ENCODE data around the gene WNT9A.
A peak's percentile ranks its signal among the peaks of the same experiment; 100 is the strongest.
"Not testable (repeated sequence)": the region's sequence is repeated elsewhere in the genome, so short reads cannot be mapped to it uniquely, and the experiment has no call there.

The WNT9A gene

GRCh38 chr1:227889047-227889862 lies 58.5 kb downstream of the WNT9A start:
- FAIRE-seq (no peak), DNase-seq (ENCODE audit: insufficient read length, low spot score) (no peak)

- DNase-seq (ENCODE audit: insufficient read length, low spot score): no peak
- no peak for FAIRE-seq
These were observed 59.2 kb downstream of the WNT9A start for GRCh38 chr1:227888404-227889046.

GRCh38 chr1:227887697-227888403 lies 59.9 kb downstream of the WNT9A start:
- DNase-seq (ENCODE audit: insufficient read length, low spot score) (no peak), FAIRE-seq (no peak)

- no peak for FAIRE-seq
- no peak for DNase-seq (ENCODE audit: insufficient read length, low spot score)
These were observed 60.6 kb downstream of the WNT9A start for GRCh38 chr1:227886993-227887696.

- DNase-seq (ENCODE audit: insufficient read length, low spot score) (no peak), FAIRE-seq (no peak)
These were observed 61.2 kb downstream of the WNT9A start for GRCh38 chr1:227886503-227886961.

- FAIRE-seq (no peak), DNase-seq (ENCODE audit: insufficient read length, low spot score) (no peak)
These were observed 61.9 kb downstream of the WNT9A start for GRCh38 chr1:227885648-227886502.

- FAIRE-seq: no peak
- no peak for DNase-seq (ENCODE audit: insufficient read length, low spot score)
These were observed 62.5 kb downstream of the WNT9A start for GRCh38 chr1:227885135-227885647.

GRCh38 chr1:227884370-227885134 lies 63.2 kb downstream of the WNT9A start:
- DNase-seq (ENCODE audit: insufficient read length, low spot score) (no peak), FAIRE-seq (no peak)

- DNase-seq (ENCODE audit: insufficient read length, low spot score): no peak
These were observed 64.0 kb downstream of the WNT9A start for GRCh38 chr1:227883641-227884301.

GRCh38 chr1:227883073-227883520 lies 64.6 kb downstream of the WNT9A start:
- FAIRE-seq: no peak
- DNase-seq (ENCODE audit: insufficient read length, low spot score): no peak

More at GRCh38 chr1:227883641-227884301, 64.0 kb downstream of the WNT9A start:
- FAIRE-seq: no peak

GRCh38 chr1:227880342-227880924 lies 67.3 kb downstream of the WNT9A start:
- FAIRE-seq: no peak
- no peak for DNase-seq (ENCODE audit: insufficient read length, low spot score)

- not testable (repeated sequence) for FAIRE-seq; DNase-seq (ENCODE audit: insufficient read length, low spot score)
These were observed 69.9 kb downstream of the WNT9A start for GRCh38 chr1:227877810-227878209.

GRCh38 chr1:227871892-227872291 lies 75.8 kb downstream of the WNT9A start:
- not testable (repeated sequence) for DNase-seq (ENCODE audit: insufficient read length, low spot score); FAIRE-seq

GRCh38 chr1:227870366-227870765 lies 77.4 kb downstream of the WNT9A start:
- DNase-seq (ENCODE audit: insufficient read length, low spot score): no peak
- FAIRE-seq: no peak

GRCh38 chr1:227869851-227870305 lies 77.9 kb downstream of the WNT9A start:
- FAIRE-seq: peak; percentile 46
- DNase-seq (ENCODE audit: insufficient read length, low spot score): no peak

GRCh38 chr1:227869279-227869842 lies 78.4 kb downstream of the WNT9A start:
- DNase-seq (ENCODE audit: insufficient read length, low spot score) (no peak), FAIRE-seq (peak; percentile 42)

All from HTR-8/SVneo (cell line).